SK-N-SH (cell line): ENCODE results near the gene TPD52L1. TPM values are rescaled to one million over a fixed set of nuclear protein-coding genes. Genes with fewer than 3 reads are reported as not detected.

Source experiments
- CTCF ChIA-PET: fragments of 300-600, 350-600 bp; formaldehyde crosslinking; extraction: SDS; loops from one replicate; lab custom pipeline; 2021; lab: Yijun Ruan, JAX
- POLR2A ChIA-PET: fragments of 350-600 bp; sonication (Branson Sonifier 250); formaldehyde crosslinking; extraction: SDS; loops from one replicate; lab custom pipeline; 2020; ENCODE audit warnings: antibody characterized with exemption, inconsistent platforms; lab: Yijun Ruan, JAX
- DNase-seq: peaks from one replicate; pipeline ENCODE4 v3.0.0; 2012
- H2AFZ ChIP-seq: fragments of 200-600 bp; sonication (generic); 2 replicates; pipeline ENCODE4 v1.8.1; 2016; ENCODE audit warnings: antibody characterized with exemption, mild to moderate bottlenecking, low read depth
- H3F3A ChIP-seq: fragments of 200-600 bp; sonication (generic); replicated peaks from 2 replicates; pipeline ENCODE3; 2016; ENCODE audit warnings: antibody characterized with exemption, mild to moderate bottlenecking; ENCODE audit not compliant: insufficient read depth
- H3K27ac ChIP-seq, 2 experiments: fragments of 200-500 bp in 1 of 2; fragments of 200-600 bp in 1 of 2; sonication (Bioruptor generic) in 1 of 2; sonication (generic), shearing (Covaris generic) in 1 of 2; 2 replicates each; pipeline versions ENCODE4 v1.5.1 to v1.6.1; 2014 to 2016; ENCODE audit warnings: low read depth in 2 of 2, inconsistent platforms in 1 of 2, low read length in 1 of 2, mild to moderate bottlenecking in 1 of 2, mixed read lengths in 1 of 2
- H3K27me3 ChIP-seq: fragments of 200-600 bp; sonication (generic), shearing (Covaris generic); 2 replicates; pipeline ENCODE4 v1.6.1; 2016; ENCODE audit warnings: mixed run types; ENCODE audit not compliant: insufficient read depth
- H3K36me3 ChIP-seq, 2 experiments: fragments of 200-500 bp in 1 of 2; fragments of 200-600 bp in 1 of 2; sonication (Bioruptor generic) in 1 of 2; sonication (generic) in 1 of 2; replicated peaks in 1 of 2; 2 replicates each; pipeline versions ENCODE3 to v1.5.1; 2014 to 2016; ENCODE audit warnings: low read length in 1 of 2, mild to moderate bottlenecking in 1 of 2; ENCODE audit not compliant: insufficient read depth in 2 of 2, control insufficient read depth in 1 of 2
- H3K4me1 ChIP-seq, 2 experiments: fragments of 200-500 bp in 1 of 2; fragments of 200-600 bp in 1 of 2; sonication (Bioruptor generic) in 1 of 2; sonication (generic), shearing (Covaris generic) in 1 of 2; 2 replicates each; pipeline versions ENCODE4 v1.5.1 to v1.6.1; 2014 to 2016; ENCODE audit warnings: low read depth in 1 of 2, low read length in 1 of 2, mixed run types in 1 of 2; ENCODE audit not compliant: insufficient read depth in 2 of 2, control insufficient read depth in 1 of 2
- H3K4me2 ChIP-seq: fragments of 200-600 bp; sonication (generic), shearing (Covaris generic); 2 replicates; pipeline ENCODE4 v1.6.1; 2017; ENCODE audit warnings: mixed run types
- H3K4me3 ChIP-seq, 2 experiments: fragments of 200-500 bp in 1 of 2; fragments of 200-600 bp in 1 of 2; sonication (Bioruptor generic) in 1 of 2; sonication (generic), shearing (Covaris generic) in 1 of 2; 2 replicates each; pipeline versions ENCODE4 v1.5.1 to v1.8.1; 2014 to 2016; ENCODE audit warnings: low read depth in 2 of 2, inconsistent platforms in 1 of 2, low read length in 1 of 2, mild to moderate bottlenecking in 1 of 2, mixed read lengths in 1 of 2, moderate library complexity in 1 of 2
- H3K79me2 ChIP-seq: fragments of 200-600 bp; sonication (generic); 2 replicates; pipeline ENCODE4 v1.8.1; 2017; ENCODE audit warnings: mild to moderate bottlenecking; ENCODE audit not compliant: insufficient read depth
- H3K9ac ChIP-seq: fragments of 200-600 bp; sonication (generic); 2 replicates; pipeline ENCODE4 v1.6.1; 2017; ENCODE audit warnings: mixed run types
- H3K9me2 ChIP-seq: fragments of 200-600 bp; sonication (generic); 2 replicates; pipeline ENCODE4 v1.6.1; 2017; ENCODE audit warnings: mixed run types
- H3K9me3 ChIP-seq: fragments of 200-600 bp; sonication (generic); 2 replicates; pipeline ENCODE4 v1.6.1; 2017; ENCODE audit warnings: mixed run types, mild to moderate bottlenecking, moderate library complexity
- H4K20me1 ChIP-seq: fragments of 200-600 bp; sonication (generic); 2 replicates; pipeline ENCODE4 v1.6.1; 2017; ENCODE audit warnings: mild to moderate bottlenecking, mixed run types; ENCODE audit not compliant: insufficient read depth
- ELF1 ChIP-seq: IDR thresholded peaks from 2 replicates; pipeline ENCODE4 v1.4.0; 2012
- FOSL2 ChIP-seq: IDR thresholded peaks from 2 replicates; pipeline ENCODE4 v1.4.0; 2012; ENCODE audit warnings: low read depth, mild to moderate bottlenecking, moderate library complexity, borderline replicate concordance
- FOXJ3 ChIP-seq: sonication (generic); formaldehyde crosslinking; IDR thresholded peaks from 2 replicates; pipeline ENCODE4 v1.5.1; 2020; ENCODE audit warnings: mild to moderate bottlenecking, missing genetic modification reagents
- GABPA ChIP-seq: IDR thresholded peaks from 2 replicates; pipeline ENCODE4 v1.4.0; 2012; ENCODE audit warnings: low read depth, mild to moderate bottlenecking
- GATA2 ChIP-seq: sonication (generic); formaldehyde crosslinking; IDR thresholded peaks from 2 replicates; pipeline ENCODE4 v1.5.0; 2020; ENCODE audit warnings: mild to moderate bottlenecking, missing genetic modification reagents
- MEF2A ChIP-seq: IDR thresholded peaks from 2 replicates; pipeline ENCODE4 v1.4.0; 2012; ENCODE audit warnings: low read depth, borderline replicate concordance
- MXI1 ChIP-seq: IDR thresholded peaks from 2 replicates; pipeline ENCODE4 v1.6.1; 2012; ENCODE audit warnings: mild to moderate bottlenecking, low read depth, low read length, improper control_type of control experiment
- NRF1 ChIP-seq: IDR thresholded peaks from 2 replicates; pipeline ENCODE4 v1.6.1; 2012; ENCODE audit warnings: low read depth, mild to moderate bottlenecking, low read length
- RCOR1 ChIP-seq: fragments of 150-350 bp; IDR thresholded peaks from 2 replicates; pipeline ENCODE4 v1.6.1; 2017; ENCODE audit warnings: antibody characterized with exemption, low read length
- REST ChIP-seq: IDR thresholded peaks from 2 replicates; pipeline ENCODE4 v1.6.1; 2012; ENCODE audit warnings: mild to moderate bottlenecking, low read depth, low read length, moderate library complexity
- SIN3A ChIP-seq: IDR thresholded peaks from 2 replicates; pipeline ENCODE4 v1.6.1; 2012; ENCODE audit warnings: low read depth, mild to moderate bottlenecking, low read length, moderate library complexity, borderline replicate concordance
- TAF1 ChIP-seq: IDR thresholded peaks from 2 replicates; pipeline ENCODE4 v1.6.1; 2012; ENCODE audit warnings: low read depth, mild to moderate bottlenecking, low read length, moderate library complexity, borderline replicate concordance
- TCF12 ChIP-seq: IDR thresholded peaks from 2 replicates; pipeline ENCODE4 v1.4.0; 2012
- USF2 ChIP-seq: fragments of 150-350 bp; IDR thresholded peaks from 2 replicates; pipeline ENCODE4 v1.6.1; 2017; ENCODE audit warnings: antibody characterized with exemption, low read length, low read depth, borderline replicate concordance
- ZBTB33 ChIP-seq: IDR thresholded peaks from 2 replicates; pipeline ENCODE4 v1.4.0; 2012; ENCODE audit warnings: low read depth, borderline replicate concordance
- WGBS: methylation state at CpG from one replicate; pipeline ENCODE4 v1.1.6; 2017; ENCODE audit warnings: low lambda C conversion rate; 5-methylcytosine and 5-hydroxymethylcytosine counted together
- polyA plus RNA-seq, 3 experiments: library from polyadenylated mRNA; depleted of rRNA; stranded (reverse); fragments of >200 nt; gene quantifications; 2 replicates each; pipeline ENCODE4 v1.2.3, GENCODE V29; 2012

TPD52L1 gene
- polyA plus RNA-seq, 1 of the 3 experiments (the other 2 are of a cell fraction): 0.13 TPM

DNA sequence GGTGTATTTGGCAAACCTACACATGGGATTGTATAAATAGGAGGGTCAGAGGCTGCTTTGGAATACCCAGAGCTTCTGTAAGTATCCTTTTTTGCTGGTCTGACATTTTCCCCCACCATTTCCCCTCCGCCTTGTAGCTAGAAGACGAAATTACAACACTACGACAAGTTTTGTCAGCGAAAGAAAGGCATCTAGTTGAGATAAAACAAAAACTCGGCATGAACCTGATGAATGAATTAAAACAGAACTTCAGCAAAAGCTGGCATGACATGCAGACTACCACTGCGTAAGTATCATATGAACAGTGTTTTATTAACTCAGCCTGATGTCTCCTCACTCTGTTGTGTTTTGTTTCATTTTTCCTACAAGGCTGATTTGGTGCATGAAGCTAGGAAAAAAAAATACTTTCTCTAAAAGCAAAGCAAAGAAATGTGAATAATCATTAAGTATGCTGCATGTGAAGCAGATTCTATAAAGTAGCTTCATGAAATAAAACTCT lies 75.5 kb downstream of the TPD52L1 start (continued):
- TF ChIP-seq USF2: no peak
- no peak for TF ChIP-seq TAF1
- TF ChIP-seq, all 33 proteins: peak for 0

- H3K79me2 ChIP-seq: no peaks in the 10 kb centered on the region
- 5% methylated on average over 3 of the region's 3 CpGs for WGBS
- no peak overlapping the region for H3K27ac ChIP-seq
- no peak overlapping the region for H3K9ac ChIP-seq
- no peak overlapping the region for H3K4me2 ChIP-seq
- no peaks in the 10 kb centered on the region for H4K20me1 ChIP-seq
- H3K9me2 ChIP-seq: no peaks in the 10 kb centered on the region
- ChIA-PET POLR2A (no interaction called here), CTCF (no interaction called here)
- H3K27me3 ChIP-seq: peaks cover 11% of the 10 kb centered on the region; the same call in 1 of the 2 replicates
- no peak for TF ChIP-seq TCF12
- no peak for TF ChIP-seq ELF1
- no peak for TF ChIP-seq USF2
- no peak for TF ChIP-seq SIN3A
- TF ChIP-seq MXI1: no peak
- TF ChIP-seq FOSL2: no peak
- H3K4me1 ChIP-seq: no peaks in the 10 kb centered on the region
- no peak overlapping the region for H3K4me3 ChIP-seq
- no peak for DNase-seq
- no peaks in the 10 kb centered on the region for H3K9me3 ChIP-seq
- no peaks in the 10 kb centered on the region for H3K36me3 ChIP-seq
- no peak overlapping the region for H2AFZ ChIP-seq
- no peaks in the 10 kb centered on the region for H3F3A ChIP-seq
These were observed 77.1 kb downstream of the TPD52L1 start for GRCh38 chr6:125230674-125231073.

DNA sequence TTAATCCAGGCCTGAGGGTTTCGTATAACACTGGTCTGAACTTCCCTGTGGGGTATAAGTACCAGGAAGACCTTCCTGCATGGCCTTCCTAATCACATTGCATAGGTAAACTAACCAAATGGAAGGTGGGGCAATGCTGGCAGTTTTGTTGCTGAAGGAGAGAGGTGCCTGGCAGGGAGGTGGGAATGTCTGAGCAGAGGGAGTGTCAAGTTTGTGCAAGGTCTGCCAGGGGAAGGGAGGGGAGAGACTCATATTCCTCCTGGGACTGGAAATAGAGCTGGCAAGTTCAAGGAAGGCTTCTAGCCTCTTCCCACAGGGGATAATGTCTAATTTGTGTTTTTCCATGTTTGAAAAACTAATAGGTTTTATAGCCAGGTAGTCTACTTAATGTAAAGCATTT lies 77.6 kb downstream of the TPD52L1 start:
- H3F3A ChIP-seq: no peaks in the 10 kb centered on the region
- H3K9ac ChIP-seq: no peak overlapping the region
- DNase-seq: no peak
- no peaks in the 10 kb centered on the region for H3K79me2 ChIP-seq
- TF ChIP-seq ZBTB33 (no peak), MXI1 (no peak), USF2 (no peak), FOSL2 (no peak), SIN3A (no peak), NRF1 (no peak), FOXJ3 (CRISPR knock-in tag) (no peak), MEF2A (no peak), GATA2 (CRISPR knock-in tag) (no peak), REST (no peak), RCOR1 (no peak), GABPA (no peak)
- H3K9me3 ChIP-seq: no peaks in the 10 kb centered on the region
- no peak overlapping the region for H3K4me2 ChIP-seq
- no peak overlapping the region for H2AFZ ChIP-seq
- no peak overlapping the region for H3K4me3 ChIP-seq
- no peaks in the 10 kb centered on the region for H4K20me1 ChIP-seq
- H3K9me2 ChIP-seq: no peaks in the 10 kb centered on the region
- H3K36me3 ChIP-seq: no peaks in the 10 kb centered on the region
- H3K27me3 ChIP-seq: peaks cover 11% of the 10 kb centered on the region; the same call in 1 of the 2 replicates
- H3K27ac ChIP-seq: no peak overlapping the region
- 0% methylated on average over 1 of the region's 1 CpG for WGBS
- ChIA-PET POLR2A (no interaction called here), CTCF (no interaction called here)
- H3K4me1 ChIP-seq: no peaks in the 10 kb centered on the region
